ENCODE measurements around the gene NPHP4. TPM values are rescaled to one million over a fixed set of nuclear protein-coding genes. Genes with fewer than 3 reads are reported as not detected.

The NPHP4 gene
- total and polyA plus RNA-seq, 10 of the 15 experiments (the other 5 are each of a cell fraction or from before 2014, with no cell fraction given): 0.16 to 10.5 (median 3.1) TPM

DNA sequence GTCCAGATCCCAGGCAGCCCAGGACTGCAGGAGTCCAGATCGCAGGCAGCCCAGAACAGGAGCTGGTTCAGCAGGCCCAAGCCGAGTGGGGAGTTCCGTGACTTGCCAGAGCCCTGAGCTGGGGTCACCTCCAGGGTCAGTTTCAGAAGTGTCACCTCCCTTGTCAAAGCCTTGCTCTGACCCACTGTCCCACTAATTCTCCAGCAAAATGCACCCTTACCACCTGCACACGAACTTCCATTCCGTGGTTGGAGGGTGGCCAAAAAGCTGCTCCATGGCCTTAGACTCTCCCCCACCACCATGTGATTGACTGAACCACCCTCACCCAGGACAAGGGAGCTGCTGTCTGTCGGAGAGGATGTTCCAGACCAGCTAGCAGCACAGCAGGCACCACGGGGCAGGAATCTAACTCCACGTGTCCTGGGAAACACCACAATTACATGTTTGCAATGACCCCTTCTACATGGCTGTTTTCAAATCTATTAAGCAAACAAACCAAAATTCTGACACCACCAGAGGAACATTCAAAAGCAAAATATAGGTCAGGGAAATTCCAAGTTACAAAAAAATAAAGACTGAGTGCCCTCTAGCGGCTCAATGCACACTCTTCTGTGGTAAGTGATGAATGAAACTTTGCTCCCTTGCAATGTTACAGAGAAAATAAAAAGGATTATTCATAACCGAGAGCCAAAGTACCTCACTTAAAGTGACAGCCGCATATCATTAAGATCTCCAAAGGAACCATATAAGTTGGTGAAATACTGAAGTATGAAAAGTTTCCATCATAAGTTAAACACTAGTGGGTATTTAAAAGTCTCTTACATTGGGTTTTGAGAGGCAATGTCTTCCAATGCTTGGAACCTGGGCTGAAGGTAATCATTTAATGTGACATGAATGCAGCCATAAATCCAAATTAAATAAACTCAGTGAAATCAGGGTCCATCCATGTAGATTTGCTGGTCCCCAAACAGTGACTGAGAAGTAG lies 76.3 kb downstream of the NPHP4 start (continued):
- TF ChIP-seq BCL11A (IDR thresholded peaks at IDR 0.05; ENCODE audit: low read depth, low read length) (no peak), CBX5 (IDR thresholded peaks at IDR 0.05; ENCODE audit: low read depth) (no peak), POLR2AphosphoS2 (IDR thresholded peaks at IDR 0.05; ENCODE audit: low read depth, low read length) (no peak), ZNF207 (IDR thresholded peaks at IDR 0.05; ENCODE audit: borderline replicate concordance) (no peak), SP1 (IDR thresholded peaks at IDR 0.05; ENCODE audit: low read depth, low read length) (no peak), TAF1 (IDR thresholded peaks at IDR 0.05; ENCODE audit: borderline replicate concordance, low read depth, low read length) (no peak), ZNF384 (IDR thresholded peaks at IDR 0.05; ENCODE audit: borderline replicate concordance, low read depth, low read length) (no peak), SIX5 (IDR thresholded peaks at IDR 0.05; ENCODE audit: low read depth, low read length, severe bottlenecking) (no peak), PAX5 (IDR thresholded peaks at IDR 0.05; ENCODE audit: borderline replicate concordance, low read depth, low read length) (no peak), SREBF1 (IDR thresholded peaks at IDR 0.05; ENCODE audit: low read length) (no peak)
- TF ChIP-seq, protein P1, sequence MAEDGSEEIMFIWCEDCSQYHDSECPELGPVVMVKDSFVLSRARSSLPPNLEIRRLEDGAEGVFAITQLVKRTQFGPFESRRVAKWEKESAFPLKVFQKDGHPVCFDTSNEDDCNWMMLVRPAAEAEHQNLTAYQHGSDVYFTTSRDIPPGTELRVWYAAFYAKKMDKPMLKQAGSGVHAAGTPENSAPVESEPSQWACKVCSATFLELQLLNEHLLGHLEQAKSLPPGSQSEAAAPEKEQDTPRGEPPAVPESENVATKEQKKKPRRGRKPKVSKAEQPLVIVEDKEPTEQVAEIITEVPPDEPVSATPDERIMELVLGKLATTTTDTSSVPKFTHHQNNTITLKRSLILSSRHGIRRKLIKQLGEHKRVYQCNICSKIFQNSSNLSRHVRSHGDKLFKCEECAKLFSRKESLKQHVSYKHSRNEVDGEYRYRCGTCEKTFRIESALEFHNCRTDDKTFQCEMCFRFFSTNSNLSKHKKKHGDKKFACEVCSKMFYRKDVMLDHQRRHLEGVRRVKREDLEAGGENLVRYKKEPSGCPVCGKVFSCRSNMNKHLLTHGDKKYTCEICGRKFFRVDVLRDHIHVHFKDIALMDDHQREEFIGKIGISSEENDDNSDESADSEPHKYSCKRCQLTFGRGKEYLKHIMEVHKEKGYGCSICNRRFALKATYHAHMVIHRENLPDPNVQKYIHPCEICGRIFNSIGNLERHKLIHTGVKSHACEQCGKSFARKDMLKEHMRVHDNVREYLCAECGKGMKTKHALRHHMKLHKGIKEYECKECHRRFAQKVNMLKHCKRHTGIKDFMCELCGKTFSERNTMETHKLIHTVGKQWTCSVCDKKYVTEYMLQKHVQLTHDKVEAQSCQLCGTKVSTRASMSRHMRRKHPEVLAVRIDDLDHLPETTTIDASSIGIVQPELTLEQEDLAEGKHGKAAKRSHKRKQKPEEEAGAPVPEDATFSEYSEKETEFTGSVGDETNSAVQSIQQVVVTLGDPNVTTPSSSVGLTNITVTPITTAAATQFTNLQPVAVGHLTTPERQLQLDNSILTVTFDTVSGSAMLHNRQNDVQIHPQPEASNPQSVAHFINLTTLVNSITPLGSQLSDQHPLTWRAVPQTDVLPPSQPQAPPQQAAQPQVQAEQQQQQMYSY (CRISPR knock-in tag; IDR thresholded peaks at IDR 0.05): no peak
- TF ChIP-seq, protein P2, sequence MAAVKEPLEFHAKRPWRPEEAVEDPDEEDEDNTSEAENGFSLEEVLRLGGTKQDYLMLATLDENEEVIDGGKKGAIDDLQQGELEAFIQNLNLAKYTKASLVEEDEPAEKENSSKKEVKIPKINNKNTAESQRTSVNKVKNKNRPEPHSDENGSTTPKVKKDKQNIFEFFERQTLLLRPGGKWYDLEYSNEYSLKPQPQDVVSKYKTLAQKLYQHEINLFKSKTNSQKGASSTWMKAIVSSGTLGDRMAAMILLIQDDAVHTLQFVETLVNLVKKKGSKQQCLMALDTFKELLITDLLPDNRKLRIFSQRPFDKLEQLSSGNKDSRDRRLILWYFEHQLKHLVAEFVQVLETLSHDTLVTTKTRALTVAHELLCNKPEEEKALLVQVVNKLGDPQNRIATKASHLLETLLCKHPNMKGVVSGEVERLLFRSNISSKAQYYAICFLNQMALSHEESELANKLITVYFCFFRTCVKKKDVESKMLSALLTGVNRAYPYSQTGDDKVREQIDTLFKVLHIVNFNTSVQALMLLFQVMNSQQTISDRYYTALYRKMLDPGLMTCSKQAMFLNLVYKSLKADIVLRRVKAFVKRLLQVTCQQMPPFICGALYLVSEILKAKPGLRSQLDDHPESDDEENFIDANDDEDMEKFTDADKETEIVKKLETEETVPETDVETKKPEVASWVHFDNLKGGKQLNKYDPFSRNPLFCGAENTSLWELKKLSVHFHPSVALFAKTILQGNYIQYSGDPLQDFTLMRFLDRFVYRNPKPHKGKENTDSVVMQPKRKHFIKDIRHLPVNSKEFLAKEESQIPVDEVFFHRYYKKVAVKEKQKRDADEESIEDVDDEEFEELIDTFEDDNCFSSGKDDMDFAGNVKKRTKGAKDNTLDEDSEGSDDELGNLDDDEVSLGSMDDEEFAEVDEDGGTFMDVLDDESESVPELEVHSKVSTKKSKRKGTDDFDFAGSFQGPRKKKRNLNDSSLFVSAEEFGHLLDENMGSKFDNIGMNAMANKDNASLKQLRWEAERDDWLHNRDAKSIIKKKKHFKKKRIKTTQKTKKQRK (IDR thresholded peaks at IDR 0.05; ENCODE audit: low read depth, low read length): no peak
- TF ChIP-seq, protein P3, sequence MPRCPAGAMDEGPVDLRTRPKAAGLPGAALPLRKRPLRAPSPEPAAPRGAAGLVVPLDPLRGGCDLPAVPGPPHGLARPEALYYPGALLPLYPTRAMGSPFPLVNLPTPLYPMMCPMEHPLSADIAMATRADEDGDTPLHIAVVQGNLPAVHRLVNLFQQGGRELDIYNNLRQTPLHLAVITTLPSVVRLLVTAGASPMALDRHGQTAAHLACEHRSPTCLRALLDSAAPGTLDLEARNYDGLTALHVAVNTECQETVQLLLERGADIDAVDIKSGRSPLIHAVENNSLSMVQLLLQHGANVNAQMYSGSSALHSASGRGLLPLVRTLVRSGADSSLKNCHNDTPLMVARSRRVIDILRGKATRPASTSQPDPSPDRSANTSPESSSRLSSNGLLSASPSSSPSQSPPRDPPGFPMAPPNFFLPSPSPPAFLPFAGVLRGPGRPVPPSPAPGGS (IDR thresholded peaks at IDR 0.05; ENCODE audit: borderline replicate concordance, insufficient read depth, low read depth, low read length, poor library complexity, severe bottlenecking): no peak
- TF ChIP-seq, protein P4, sequence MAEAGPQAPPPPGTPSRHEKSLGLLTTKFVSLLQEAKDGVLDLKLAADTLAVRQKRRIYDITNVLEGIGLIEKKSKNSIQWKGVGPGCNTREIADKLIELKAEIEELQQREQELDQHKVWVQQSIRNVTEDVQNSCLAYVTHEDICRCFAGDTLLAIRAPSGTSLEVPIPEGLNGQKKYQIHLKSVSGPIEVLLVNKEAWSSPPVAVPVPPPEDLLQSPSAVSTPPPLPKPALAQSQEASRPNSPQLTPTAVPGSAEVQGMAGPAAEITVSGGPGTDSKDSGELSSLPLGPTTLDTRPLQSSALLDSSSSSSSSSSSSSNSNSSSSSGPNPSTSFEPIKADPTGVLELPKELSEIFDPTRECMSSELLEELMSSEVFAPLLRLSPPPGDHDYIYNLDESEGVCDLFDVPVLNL (IDR thresholded peaks at IDR 0.05; ENCODE audit: low read depth, low read length): no peak
- TF ChIP-seq, protein P5, sequence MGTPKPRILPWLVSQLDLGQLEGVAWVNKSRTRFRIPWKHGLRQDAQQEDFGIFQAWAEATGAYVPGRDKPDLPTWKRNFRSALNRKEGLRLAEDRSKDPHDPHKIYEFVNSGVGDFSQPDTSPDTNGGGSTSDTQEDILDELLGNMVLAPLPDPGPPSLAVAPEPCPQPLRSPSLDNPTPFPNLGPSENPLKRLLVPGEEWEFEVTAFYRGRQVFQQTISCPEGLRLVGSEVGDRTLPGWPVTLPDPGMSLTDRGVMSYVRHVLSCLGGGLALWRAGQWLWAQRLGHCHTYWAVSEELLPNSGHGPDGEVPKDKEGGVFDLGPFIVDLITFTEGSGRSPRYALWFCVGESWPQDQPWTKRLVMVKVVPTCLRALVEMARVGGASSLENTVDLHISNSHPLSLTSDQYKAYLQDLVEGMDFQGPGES (IDR thresholded peaks at IDR 0.05): no peak
- TF ChIP-seq, protein P6, sequence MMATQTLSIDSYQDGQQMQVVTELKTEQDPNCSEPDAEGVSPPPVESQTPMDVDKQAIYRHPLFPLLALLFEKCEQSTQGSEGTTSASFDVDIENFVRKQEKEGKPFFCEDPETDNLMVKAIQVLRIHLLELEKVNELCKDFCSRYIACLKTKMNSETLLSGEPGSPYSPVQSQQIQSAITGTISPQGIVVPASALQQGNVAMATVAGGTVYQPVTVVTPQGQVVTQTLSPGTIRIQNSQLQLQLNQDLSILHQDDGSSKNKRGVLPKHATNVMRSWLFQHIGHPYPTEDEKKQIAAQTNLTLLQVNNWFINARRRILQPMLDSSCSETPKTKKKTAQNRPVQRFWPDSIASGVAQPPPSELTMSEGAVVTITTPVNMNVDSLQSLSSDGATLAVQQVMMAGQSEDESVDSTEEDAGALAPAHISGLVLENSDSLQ (IDR thresholded peaks at IDR 0.05): no peak

All from GM12878 (cell line).